Measurements from ENCODE around the gene FRAS1. TPM values are rescaled to one million over a fixed set of nuclear protein-coding genes. Genes with fewer than 3 reads are reported as not detected.

FRAS1 gene
- total RNA-seq, 1 donor from 2014 or later: 8.8 TPM

GRCh38 chr4:78558410-78558809, 501.3 kb downstream of the FRAS1 start:
- H3K4me1 ChIP-seq: no peaks in the 10 kb centered on the region
- intact Hi-C loops (cut with DNase I): no loop called here
- no peaks in the 10 kb centered on the region for H3K9me3 ChIP-seq
- no peak overlapping the region for H3K27ac ChIP-seq
- H3K4me3 ChIP-seq: no peak overlapping the region
- no peaks in the 10 kb centered on the region for H3K36me3 ChIP-seq
- TF ChIP-seq POLR2AphosphoS5 (IDR thresholded peaks at IDR 0.05; ENCODE audit: insufficient read depth in 1 of 2, low read depth in 1 of 2) (no peak), CTCF (IDR thresholded peaks at IDR 0.05) (no peak), POLR2A (IDR thresholded peaks at IDR 0.05) (no peak)
- DNase-seq (ENCODE audit: extremely low spot score in 2 of 2): no peak
- no peaks in the 10 kb centered on the region for H3K27me3 ChIP-seq

GRCh38 chr4:78560296-78560963, 503.3 kb downstream of the FRAS1 start:
- DNase-seq (ENCODE audit: extremely low spot score in 2 of 2): no peak
- H3K4me3 ChIP-seq: no peak overlapping the region
- H3K27ac ChIP-seq: no peak overlapping the region
- no peaks in the 10 kb centered on the region for H3K4me1 ChIP-seq
- H3K36me3 ChIP-seq: no peaks in the 10 kb centered on the region
- TF ChIP-seq POLR2AphosphoS5 (IDR thresholded peaks at IDR 0.05; ENCODE audit: insufficient read depth in 1 of 2, low read depth in 1 of 2) (no peak), POLR2A (IDR thresholded peaks at IDR 0.05) (no peak)
- intact Hi-C loops (cut with DNase I): no loop called here
- no peaks in the 10 kb centered on the region for H3K27me3 ChIP-seq
- no peaks in the 10 kb centered on the region for H3K9me3 ChIP-seq

- TF ChIP-seq CTCF (IDR thresholded peaks at IDR 0.05) (no peak), POLR2AphosphoS5 (IDR thresholded peaks at IDR 0.05; ENCODE audit: insufficient read depth in 1 of 2, low read depth in 1 of 2) (no peak), POLR2A (IDR thresholded peaks at IDR 0.05) (no peak)
- Histone ChIP-seq H3K9me3 (no peaks in the 10 kb centered on the region), H3K27ac (no peak overlapping the region), H3K4me1 (no peaks in the 10 kb centered on the region), H3K4me3 (no peak overlapping the region), H3K36me3 (no peaks in the 10 kb centered on the region), H3K27me3 (no peaks in the 10 kb centered on the region)
- no peak for DNase-seq (ENCODE audit: extremely low spot score in 2 of 2)
- intact Hi-C loops (cut with DNase I): no loop called here
Observed at GRCh38 chr4:78561677-78562076, 504.6 kb downstream of the FRAS1 start.

DNA sequence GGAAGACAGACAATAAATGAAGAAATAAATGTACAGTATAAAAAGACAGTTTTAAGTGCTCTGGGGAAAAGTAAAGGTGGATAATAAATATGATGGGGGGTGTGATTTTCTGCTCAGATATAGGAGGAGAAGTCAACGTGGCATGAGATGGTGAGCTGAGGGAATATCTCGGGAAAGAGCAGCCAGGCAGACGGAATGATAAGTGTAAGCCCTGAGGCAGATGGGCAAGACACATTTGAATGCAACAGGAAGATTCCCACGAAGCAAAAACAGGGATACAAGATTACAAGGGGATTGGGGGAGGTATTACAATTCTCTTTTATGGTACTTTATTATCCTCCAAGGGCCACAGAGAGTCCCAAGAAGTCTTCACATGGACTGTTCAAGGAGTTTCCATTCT, 505.6 kb downstream of the FRAS1 start:
- Histone ChIP-seq H3K36me3 (no peaks in the 10 kb centered on the region), H3K9me3 (no peaks in the 10 kb centered on the region), H3K4me3 (no peak overlapping the region), H3K4me1 (no peaks in the 10 kb centered on the region), H3K27me3 (no peaks in the 10 kb centered on the region), H3K27ac (no peak overlapping the region)
- DNase-seq (ENCODE audit: extremely low spot score in 2 of 2): no peak
- TF ChIP-seq POLR2A (IDR thresholded peaks at IDR 0.05) (no peak), CTCF (IDR thresholded peaks at IDR 0.05) (no peak), POLR2AphosphoS5 (IDR thresholded peaks at IDR 0.05; ENCODE audit: insufficient read depth in 1 of 2, low read depth in 1 of 2) (no peak)
- intact Hi-C loops (cut with DNase I): no loop called here

DNA sequence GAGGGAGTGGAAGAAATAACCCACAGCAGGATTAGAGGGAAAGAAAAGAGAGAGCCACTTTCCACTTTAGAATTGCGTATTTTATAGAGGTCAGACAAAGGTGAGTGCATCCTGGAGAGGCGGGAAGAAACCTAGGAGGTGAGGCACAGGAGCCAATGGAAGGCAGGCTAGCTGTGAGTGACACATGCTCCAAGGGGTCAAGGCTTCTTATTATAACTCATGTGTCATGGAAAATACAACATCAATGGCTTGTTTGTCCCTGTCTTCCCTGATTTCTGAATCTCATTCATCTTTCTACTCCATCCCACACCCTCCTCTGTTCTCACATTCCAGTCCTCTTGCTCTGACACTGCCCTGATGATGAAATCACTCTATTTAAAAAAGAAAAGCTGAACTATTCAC, 508.8 kb downstream of the FRAS1 start:
- no peak for DNase-seq (ENCODE audit: extremely low spot score in 2 of 2)
- H3K36me3 ChIP-seq: no peaks in the 10 kb centered on the region
- H3K9me3 ChIP-seq: no peaks in the 10 kb centered on the region
- no peaks in the 10 kb centered on the region for H3K27me3 ChIP-seq
- no peak overlapping the region for H3K27ac ChIP-seq
- TF ChIP-seq POLR2A (IDR thresholded peaks at IDR 0.05) (no peak), CTCF (IDR thresholded peaks at IDR 0.05) (no peak), POLR2AphosphoS5 (IDR thresholded peaks at IDR 0.05; ENCODE audit: insufficient read depth in 1 of 2, low read depth in 1 of 2) (no peak)
- no peak overlapping the region for H3K4me3 ChIP-seq
- peaks cover 8% of the 10 kb centered on the region for H3K4me1 ChIP-seq
- intact Hi-C loops (cut with DNase I): no loop called here

Data from vagina (tissue), 2 donors.